Ascending aorta (tissue), 2 donors: ENCODE results near the gene TGFBR2. TPM values are rescaled to one million over a fixed set of nuclear protein-coding genes. Genes with fewer than 3 reads are reported as not detected.
A peak's percentile ranks its signal among the peaks of the same experiment; 100 is the strongest.
"Not testable (repeated sequence)": the region's sequence is repeated elsewhere in the genome, so short reads cannot be mapped to it uniquely, and the experiment has no call there.

Source experiments
- DNase-seq, 2 donors: peaks; one replicate each; pipeline ENCODE4 v3.0.0-alpha.2; 2019; ENCODE audit warnings: low spot score in 2 of 2
- H3K27ac ChIP-seq, 2 donors: fragments of 200-600 bp; sonication (generic); one replicate each; pipeline ENCODE4 v1.5.1; 2016 to 2017; ENCODE audit warnings: mild to moderate bottlenecking in 1 of 2
- H3K27me3 ChIP-seq: fragments of 200-600 bp; sonication (generic); one replicate; pipeline ENCODE4 v1.5.1; 2017
- H3K36me3 ChIP-seq, 2 donors: fragments of 200-600 bp; sonication (generic); one replicate each; pipeline ENCODE4 v1.5.1; 2016
- H3K4me1 ChIP-seq, 2 donors: fragments of 200-600 bp; sonication (generic); one replicate each; pipeline ENCODE4 v1.5.1; 2016 to 2017; ENCODE audit warnings: mild to moderate bottlenecking in 1 of 2
- H3K4me3 ChIP-seq, 2 donors: fragments of 200-600 bp; sonication (generic); one replicate each; pipeline ENCODE4 v1.5.1; 2016 to 2017; ENCODE audit warnings: mild to moderate bottlenecking in 1 of 2
- H3K9me3 ChIP-seq, 2 donors: fragments of 200-600 bp; sonication (generic); one replicate each; pipeline ENCODE4 v1.5.1; 2016
- intact Hi-C: fragments of 100-400 bp; cut with DNase I; formaldehyde crosslinking; loops from one replicate; pipeline ENCODE4 v1.15.1; 2023
- total RNA-seq: library from RNA; depleted of rRNA; stranded (reverse); fragments of >200 nt; gene quantifications from one replicate; pipeline ENCODE4 v1.1.0, GENCODE V29; 2016
- TF ChIP-seq, protein P1 (sequence below), 3 experiments: fragments of 200-600 bp in 2 of 3; fragments of 450-650 bp in 1 of 3; sonication (generic) in 2 of 3; IDR thresholded peaks; one replicate each; pipeline ENCODE4 v1.5.1; 2016 to 2019; ENCODE audit warnings: antibody characterized with exemption in 3 of 3, mild to moderate bottlenecking in 1 of 3, moderate library complexity in 1 of 3

Gene TGFBR2
- total RNA-seq, 1 donor from 2014 or later = 343 TPM

DNA sequence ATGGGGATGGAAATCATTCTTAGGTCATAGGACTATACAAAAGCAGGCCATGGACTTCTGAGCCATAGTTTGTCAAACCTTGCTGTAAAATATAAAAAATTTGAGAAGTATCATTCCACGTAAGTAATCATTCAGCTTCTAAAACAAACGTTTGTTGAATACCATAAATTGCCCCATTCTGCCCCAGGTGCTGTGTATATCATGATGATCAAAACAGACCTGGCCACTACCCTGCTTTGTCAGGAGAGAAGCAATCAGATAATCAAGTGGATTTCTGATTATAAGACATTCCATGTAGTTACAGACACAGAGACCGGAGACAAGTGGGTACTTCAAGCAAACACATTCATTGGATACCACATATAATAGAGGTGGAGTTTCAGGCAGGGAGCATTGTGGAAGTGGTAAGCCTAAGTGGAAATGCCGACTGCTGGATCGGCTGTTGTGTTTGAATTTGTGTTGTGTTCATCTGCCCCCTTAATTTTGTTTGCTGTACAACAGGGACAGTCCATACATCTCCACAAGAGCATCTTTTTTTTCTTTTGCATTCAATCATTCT is 61.7 kb downstream of the TGFBR2 start:
- TF ChIP-seq, protein P1, sequence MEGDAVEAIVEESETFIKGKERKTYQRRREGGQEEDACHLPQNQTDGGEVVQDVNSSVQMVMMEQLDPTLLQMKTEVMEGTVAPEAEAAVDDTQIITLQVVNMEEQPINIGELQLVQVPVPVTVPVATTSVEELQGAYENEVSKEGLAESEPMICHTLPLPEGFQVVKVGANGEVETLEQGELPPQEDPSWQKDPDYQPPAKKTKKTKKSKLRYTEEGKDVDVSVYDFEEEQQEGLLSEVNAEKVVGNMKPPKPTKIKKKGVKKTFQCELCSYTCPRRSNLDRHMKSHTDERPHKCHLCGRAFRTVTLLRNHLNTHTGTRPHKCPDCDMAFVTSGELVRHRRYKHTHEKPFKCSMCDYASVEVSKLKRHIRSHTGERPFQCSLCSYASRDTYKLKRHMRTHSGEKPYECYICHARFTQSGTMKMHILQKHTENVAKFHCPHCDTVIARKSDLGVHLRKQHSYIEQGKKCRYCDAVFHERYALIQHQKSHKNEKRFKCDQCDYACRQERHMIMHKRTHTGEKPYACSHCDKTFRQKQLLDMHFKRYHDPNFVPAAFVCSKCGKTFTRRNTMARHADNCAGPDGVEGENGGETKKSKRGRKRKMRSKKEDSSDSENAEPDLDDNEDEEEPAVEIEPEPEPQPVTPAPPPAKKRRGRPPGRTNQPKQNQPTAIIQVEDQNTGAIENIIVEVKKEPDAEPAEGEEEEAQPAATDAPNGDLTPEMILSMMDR (IDR thresholded peaks at IDR 0.05) = no peak
- Histone ChIP-seq H3K4me3 (no peak overlapping the region), H3K9me3 (no peaks in the 10 kb centered on the region), H3K27ac (no peak overlapping the region), H3K4me1 (peaks cover 0 to 26% of the 10 kb centered on the region in 2 donors), H3K36me3 (peaks cover 34 to 53% of the 10 kb centered on the region in 2 donors), H3K27me3 (no peaks in the 10 kb centered on the region)
- intact Hi-C loops = no loop called here
- no peak for DNase-seq

DNA sequence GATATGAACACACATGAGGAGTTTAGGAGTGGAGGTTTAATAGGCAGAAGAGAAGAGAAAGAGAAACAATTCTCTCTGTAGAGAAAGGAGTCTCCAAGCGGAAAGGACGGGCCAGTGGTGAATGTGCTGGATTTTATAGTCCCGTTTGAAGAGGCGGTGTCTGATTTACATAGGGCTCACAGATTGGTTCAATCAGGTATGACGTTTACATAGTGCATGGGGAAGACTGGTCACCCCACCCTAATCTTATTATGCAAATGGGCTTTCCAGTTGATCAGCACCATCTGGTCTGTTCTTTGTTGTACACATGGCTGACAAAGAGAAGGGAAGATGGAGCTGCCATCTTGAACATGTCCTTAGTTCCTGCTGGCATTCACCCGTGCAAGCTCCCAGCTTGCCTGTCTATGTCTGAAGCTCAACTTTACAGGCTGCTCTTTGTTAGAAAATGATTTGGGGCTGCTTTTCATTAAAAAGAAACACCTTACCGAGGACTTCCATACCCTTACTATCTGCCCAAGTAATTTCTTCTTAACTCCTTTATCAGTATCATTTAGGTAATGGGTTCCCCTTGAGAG is 63.0 kb downstream of the TGFBR2 start:
- H3K4me3 ChIP-seq, H3K27me3 ChIP-seq, DNase-seq, H3K27ac ChIP-seq, H3K9me3 ChIP-seq, intact Hi-C loops: not testable (repeated sequence)
- peaks cover 41 to 63% of the 10 kb centered on the region in 2 donors for H3K36me3 ChIP-seq
- peaks cover 0 to 18% of the 10 kb centered on the region in 2 donors for H3K4me1 ChIP-seq

DNA sequence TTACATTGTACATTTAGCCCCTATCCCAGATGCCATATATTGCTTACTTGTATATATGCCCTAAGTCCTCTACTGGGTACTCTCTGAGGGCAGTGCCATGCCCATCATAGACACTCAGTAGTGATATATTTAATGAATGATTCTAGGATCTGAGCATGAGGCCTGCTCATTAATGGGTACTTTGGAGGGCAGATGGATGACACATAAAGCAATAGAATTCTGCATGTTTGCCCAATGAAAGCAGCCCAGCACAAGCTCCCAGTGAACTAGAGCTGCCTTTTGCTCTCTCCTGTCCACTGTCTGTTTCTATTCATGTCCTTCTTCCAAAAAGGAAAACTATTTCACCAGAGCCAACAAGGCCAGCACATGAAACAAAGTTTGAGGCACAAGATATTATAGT is 63.9 kb downstream of the TGFBR2 start:
- H3K4me1 ChIP-seq = peaks cover 0 to 13% of the 10 kb centered on the region in 2 donors
- H3K9me3 ChIP-seq = no peaks in the 10 kb centered on the region

DNA sequence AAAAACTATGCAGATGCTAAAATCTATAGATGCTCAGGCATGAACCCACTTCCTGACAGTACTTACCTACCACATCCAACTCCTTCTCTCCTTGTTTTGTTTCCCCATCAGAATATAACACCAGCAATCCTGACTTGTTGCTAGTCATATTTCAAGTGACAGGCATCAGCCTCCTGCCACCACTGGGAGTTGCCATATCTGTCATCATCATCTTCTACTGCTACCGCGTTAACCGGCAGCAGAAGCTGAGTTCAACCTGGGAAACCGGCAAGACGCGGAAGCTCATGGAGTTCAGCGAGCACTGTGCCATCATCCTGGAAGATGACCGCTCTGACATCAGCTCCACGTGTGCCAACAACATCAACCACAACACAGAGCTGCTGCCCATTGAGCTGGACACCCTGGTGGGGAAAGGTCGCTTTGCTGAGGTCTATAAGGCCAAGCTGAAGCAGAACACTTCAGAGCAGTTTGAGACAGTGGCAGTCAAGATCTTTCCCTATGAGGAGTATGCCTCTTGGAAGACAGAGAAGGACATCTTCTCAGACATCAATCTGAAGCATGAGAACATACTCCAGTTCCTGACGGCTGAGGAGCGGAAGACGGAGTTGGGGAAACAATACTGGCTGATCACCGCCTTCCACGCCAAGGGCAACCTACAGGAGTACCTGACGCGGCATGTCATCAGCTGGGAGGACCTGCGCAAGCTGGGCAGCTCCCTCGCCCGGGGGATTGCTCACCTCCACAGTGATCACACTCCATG is 65.3 kb downstream of the TGFBR2 start:
- peaks cover 50 to 84% of the 10 kb centered on the region in 2 donors for H3K36me3 ChIP-seq

More for the DNA sequence above, 63.9 kb downstream of the TGFBR2 start:
- intact Hi-C loops = loop anchor here (5.0 kb wide), 1 partner anchor 48 kb away; no protein-coding TSS in a partner anchor
- Histone ChIP-seq H3K27ac (no peak overlapping the region), H3K4me3 (no peak overlapping the region), H3K27me3 (no peaks in the 10 kb centered on the region), H3K36me3 (peaks cover 47 to 70% of the 10 kb centered on the region in 2 donors)
- DNase-seq = no peak
- TF ChIP-seq, protein P1 (IDR thresholded peaks at IDR 0.05) = no peak

DNA sequence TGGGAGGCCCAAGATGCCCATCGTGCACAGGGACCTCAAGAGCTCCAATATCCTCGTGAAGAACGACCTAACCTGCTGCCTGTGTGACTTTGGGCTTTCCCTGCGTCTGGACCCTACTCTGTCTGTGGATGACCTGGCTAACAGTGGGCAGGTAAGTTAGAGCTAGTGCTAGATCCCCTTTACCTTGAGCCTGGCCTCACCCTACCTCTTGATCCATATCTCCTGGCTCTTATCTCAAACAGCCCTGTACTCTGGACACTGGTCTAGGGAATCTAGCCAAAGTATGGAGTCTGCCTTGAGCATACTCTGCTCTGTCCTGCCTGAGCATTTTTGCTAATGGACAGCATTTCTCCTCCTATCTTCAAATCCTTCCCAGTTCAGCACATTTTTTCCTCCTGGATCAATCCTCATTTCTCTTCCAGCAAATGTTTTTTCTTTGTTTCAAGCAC is 65.9 kb downstream of the TGFBR2 start:
- peaks cover 56 to 90% of the 10 kb centered on the region in 2 donors for H3K36me3 ChIP-seq
- intact Hi-C loops = loop anchor here (5.0 kb wide), 1 partner anchor 50 kb away; no protein-coding TSS in a partner anchor
- TF ChIP-seq, protein P1 (IDR thresholded peaks at IDR 0.05) = no peak
- no peaks in the 10 kb centered on the region for H3K9me3 ChIP-seq
- H3K27ac ChIP-seq = peak overlapping the region; percentile 10 to 14
- peaks cover 0 to 14% of the 10 kb centered on the region in 2 donors for H3K4me1 ChIP-seq
- DNase-seq = no peak
- no peaks in the 10 kb centered on the region for H3K27me3 ChIP-seq
- no peak overlapping the region for H3K4me3 ChIP-seq

More for the DNA sequence above, 65.3 kb downstream of the TGFBR2 start:
- no peaks in the 10 kb centered on the region for H3K9me3 ChIP-seq
- no peak overlapping the region for H3K27ac ChIP-seq
- intact Hi-C loops = loop anchor here (5.0 kb wide), 1 partner anchor 49 kb away; no protein-coding TSS in a partner anchor
- TF ChIP-seq, protein P1 (IDR thresholded peaks at IDR 0.05) = no peak
- H3K4me3 ChIP-seq = no peak overlapping the region
- no peak for DNase-seq
- peaks cover 0 to 13% of the 10 kb centered on the region in 2 donors for H3K4me1 ChIP-seq
- H3K27me3 ChIP-seq = no peaks in the 10 kb centered on the region
